Smooth muscle cell of the brain vasculature (primary cell): ENCODE results near the gene DENND6B.

Experiments
- DNase-seq: peaks from one replicate; pipeline ENCODE4 v3.0.0-alpha.2; 2012; ENCODE audit warnings: low read depth, low spot score

The DENND6B gene

DNA sequence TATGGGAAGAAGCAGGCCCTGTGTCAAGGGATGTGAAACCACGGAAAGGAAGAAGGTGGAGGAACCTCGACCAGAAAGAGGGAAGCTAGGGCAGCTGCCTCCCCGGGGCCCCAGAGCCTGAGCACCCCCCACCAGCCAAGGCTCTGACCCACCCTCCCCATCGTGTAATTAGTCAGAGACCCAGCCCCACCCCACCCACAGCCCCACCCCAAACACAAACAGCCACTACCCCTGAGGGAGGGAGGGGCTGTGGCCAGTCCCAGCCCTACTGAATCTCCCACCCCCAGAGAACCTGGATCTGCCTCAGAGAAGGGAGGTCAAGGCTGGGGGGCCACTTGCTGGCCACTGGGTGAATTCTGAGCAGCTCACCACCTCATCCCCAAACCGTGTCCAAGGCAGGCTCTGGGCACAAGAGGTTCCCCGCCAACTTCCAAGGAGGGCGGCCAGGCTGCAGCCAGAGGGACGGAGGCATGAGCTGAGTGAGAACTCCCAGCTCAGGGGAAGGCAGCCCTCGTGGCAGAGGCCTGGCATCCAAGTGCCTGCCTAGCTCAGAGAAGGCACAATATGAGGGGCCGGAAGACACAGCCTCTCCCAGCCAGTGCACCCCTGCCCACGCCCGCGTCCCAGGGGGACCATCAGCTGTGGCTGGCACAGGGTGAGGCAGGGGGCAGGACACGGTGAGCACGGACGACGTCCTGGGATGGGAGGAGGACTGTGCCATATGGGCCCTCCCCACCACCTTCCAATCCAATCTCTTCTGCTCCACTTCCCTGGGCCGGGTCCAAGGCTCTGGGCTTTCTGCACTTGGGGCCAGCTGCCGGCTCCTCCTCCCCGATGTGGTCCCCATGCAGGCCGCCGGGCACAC, 22.1 kb downstream of the DENND6B start:
- no peak for DNase-seq

DNA sequence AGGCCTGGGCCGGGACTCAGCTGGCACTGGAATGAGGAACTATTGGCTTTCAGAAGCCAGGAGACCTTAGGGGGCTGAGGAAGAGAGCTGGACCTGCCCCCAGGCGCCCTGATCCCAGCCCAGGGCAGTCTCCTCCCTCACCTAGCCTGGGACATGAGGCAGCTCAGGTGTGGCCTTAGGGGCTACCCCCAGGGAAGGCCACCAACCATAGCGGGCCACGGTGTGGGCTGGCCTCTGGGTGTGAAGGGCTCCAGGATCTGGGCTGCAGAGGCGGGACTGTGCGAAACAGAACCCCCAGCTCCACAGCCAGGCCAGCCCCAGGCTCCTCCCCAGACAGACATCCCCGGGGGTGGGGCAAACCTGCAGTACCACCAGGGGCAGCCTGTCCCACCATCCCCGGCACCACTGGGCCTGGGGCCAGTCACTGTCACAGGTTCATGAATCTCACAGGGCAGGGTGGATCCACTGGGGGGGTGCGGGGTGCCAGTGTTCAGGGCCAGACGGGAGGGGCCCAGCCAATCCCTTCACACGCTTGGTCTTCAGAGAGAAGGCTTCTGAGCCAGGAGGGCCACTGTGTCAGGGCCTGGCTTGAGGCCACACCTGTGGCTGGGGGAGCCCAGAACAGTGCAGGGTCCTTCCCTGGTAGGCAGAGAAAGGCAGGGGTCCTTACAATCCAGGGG, 22.8 kb downstream of the DENND6B start:
- no peak for DNase-seq

DNA sequence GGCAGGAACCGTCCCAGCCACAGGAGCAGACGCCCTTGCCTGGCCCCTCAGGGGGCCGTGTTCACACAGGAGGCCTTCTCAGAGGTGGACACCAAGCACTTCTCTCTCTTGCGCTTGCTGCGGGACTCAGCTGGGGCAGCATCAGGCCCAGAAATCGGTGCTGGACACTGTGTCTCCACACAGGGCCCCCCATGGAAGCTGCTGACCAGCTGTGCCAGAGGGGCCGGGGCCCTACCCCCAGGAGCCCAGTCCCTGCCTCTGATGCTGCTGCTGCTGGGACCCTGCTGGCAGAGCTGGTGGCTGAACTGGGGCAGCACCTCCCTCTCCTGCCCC, 23.3 kb downstream of the DENND6B start:
- no peak for DNase-seq

DNA sequence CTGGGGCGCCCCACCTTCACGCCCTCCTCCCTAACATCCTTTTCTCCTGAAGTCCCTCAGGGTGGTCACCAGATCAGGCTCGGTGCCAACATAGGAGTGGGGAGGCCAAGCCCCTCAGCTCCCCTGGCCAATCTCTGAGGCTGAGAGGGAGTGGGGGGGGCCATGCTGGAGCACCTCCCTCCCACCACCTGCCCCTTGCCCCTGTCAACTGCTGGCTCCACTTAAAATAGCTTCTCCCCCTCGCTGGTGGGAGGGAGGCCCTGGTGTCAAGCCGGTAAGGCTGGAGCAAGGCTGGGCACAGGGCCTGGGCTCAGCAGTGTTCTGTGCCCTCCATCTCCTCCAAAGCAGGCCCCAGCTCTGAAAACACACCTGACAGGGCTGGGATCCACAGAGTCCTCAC, 24.2 kb downstream of the DENND6B start:
- DNase-seq, result no peak

DNA sequence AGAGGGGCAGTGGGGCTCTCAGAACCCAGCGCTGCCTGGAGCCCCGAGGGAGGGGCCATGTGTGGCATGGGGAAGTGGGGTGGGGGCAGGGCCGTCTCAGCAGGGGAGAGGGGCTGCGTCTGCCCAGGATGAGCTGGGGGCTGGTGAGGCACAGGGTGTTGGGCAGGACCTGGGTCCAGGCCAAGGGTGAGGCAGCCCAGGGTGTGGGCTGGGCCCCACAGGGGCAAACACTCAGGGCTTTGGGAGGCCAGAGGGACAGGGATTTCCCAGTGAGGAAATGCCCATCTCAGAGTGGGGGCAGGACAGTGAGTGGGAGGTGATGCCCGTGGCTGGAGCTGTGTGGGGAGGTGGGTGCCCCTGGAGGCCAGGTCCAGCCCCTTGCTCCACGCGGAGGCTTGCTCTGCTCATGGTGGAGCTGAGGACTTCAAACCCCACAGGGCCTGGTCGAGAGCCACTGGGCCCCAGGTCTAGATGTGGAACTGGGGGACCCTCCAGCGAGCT, 24.7 kb downstream of the DENND6B start:
- DNase-seq, result no peak

DNA sequence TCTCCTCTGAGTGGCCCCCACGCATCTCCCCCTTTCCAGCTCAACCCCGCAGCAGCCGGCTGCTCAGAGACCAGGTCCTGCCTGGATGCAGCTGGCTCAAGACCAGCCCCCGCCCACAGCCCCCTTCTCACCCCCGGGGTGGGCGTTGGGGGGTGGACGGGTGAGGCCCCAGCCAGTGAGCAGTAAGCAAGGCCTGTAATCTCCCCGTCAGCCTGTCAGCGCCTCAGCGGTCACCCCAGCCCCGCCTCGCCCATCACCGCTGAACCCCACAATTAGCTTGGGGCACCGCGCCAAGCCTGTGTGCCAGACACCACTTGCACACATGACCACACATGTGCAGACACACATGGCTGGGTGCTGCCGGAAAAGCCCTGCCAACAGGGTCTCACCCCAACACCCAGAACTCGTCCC, 25.2 kb downstream of the DENND6B start:
- DNase-seq, result no peak

DNA sequence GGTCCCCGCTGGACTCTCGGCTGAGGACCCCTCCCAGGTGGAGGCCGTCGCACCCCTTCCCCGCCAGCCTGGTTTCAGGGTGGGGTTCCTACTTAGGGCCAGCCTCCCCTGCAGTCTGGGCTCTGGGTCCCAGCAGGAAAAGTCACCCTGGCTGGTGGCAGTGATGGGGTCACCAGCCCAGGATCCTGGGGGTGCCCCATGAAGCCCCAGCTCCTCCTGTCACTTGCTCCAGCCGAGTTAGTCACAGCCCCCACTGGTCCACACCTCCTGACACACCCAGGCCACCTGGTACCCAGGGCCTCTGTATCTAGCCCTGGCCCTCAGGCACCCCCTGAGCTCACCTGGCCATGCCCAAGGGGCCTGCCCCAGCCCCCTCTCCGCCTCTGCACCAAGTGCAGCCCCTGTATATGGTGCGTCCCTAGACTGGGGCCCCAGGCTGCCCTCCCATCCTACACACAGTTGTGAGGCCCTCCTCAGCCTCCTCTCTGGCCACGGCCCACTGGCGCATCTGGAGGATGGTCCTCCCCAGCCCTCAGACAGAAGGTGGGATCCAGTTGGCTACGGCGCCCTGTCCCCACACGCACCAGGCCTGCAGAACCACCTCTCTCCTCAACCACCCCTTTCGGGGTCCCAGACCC, 26.1 kb downstream of the DENND6B start:
- no peak for DNase-seq

DNA sequence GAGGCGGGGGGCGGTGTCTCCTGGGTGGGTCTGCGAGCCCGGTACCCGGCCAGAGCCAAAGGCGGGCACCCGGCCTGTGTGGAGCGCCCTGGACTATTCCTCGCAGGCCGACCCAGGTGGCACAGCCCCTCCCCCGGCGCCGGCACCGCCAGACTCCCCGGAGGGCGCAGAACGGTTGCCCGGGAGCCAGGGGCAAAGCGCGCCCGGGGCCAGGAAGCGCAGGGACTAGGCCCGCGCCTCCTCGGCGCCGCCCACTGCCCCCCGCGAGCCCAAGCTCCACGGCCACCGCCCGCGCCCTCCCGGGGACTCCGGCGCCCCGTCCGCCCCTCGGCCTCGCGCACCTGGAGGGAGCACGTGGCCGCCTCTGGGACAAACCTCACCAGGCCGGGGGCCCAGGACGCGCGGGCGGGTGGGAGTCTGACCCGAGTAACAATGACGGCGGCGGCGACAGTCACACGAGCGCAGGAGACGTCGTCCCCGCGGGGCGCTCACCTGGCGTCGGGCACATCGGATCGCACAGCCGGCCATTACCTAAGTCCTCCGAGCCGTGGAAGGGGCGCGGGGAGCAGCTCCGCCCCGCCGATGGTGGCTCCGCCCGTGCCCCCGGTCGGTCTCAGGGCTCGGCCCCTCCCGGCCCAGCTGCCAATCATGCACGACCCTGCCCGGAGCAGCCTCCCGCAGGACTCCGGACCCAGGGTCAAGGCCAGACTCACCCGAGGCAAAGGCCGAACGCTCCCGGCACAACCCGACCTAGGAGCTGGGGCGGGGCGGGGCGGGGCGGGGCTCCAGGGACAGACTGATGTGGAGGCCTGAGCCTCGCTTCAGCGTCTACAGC, 26.8 kb downstream of the DENND6B start:
- no peak for DNase-seq

DNA sequence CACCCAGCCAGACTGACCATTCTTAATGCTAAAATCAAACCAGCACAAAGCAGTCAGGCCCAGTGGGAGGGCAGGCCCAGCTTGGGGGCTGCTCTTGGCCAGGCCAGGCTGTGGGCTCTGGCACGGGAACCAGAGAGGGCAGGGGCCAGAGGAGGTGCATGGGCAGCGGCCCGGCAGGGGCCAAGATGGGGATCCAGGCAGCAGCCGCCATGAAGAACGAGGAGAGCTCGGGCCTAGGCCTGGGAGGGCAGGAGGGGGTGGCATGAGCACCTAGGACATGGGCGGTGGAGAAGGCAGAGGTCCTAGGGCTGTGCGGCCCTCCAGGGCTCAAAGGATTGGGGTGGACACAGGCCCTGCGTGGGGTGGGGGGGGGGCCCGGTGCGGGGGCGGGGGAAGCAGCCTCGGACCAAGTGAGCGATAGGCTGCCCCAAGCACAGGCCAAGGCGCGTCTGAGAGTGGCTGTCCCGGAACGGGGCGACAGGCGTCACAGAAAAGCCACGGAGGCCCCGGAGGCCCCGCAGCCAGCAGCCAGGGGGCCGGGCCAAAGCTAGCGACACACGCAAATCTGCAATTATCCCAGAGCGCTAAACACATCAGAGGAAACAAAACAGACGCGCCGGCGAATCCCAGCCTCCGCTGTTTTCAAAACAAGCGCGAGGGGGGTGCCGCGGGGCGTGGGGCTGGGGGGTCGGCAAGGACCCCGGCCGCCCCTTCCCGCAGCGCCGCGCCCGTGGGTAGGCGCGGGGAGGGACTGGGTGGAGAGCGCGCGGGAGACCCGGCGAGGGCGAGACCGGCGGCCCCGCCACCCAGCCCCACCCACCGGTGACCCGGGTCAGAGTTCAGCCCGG, 27.7 kb downstream of the DENND6B start:
- no peak for DNase-seq

DNA sequence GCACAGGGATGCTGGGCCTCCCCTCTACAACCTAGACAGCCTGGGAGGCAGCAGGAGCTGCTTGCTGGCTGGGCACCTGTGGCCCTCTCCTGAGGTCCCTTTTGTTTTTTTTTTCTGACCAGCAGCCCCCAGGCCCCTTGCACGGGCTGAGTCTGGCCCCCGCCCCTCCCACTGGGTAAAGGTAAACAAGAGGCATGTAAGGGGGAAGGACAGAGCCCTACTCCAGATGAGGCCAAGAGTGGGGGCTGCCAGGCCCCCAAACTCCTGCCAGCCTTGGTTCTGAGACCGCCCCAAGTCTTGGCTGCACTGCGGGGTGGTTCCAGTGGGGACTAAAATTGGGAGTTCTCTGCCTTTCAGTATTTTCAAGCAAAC, 28.6 kb downstream of the DENND6B start:
- DNase-seq, result no peak

DNA sequence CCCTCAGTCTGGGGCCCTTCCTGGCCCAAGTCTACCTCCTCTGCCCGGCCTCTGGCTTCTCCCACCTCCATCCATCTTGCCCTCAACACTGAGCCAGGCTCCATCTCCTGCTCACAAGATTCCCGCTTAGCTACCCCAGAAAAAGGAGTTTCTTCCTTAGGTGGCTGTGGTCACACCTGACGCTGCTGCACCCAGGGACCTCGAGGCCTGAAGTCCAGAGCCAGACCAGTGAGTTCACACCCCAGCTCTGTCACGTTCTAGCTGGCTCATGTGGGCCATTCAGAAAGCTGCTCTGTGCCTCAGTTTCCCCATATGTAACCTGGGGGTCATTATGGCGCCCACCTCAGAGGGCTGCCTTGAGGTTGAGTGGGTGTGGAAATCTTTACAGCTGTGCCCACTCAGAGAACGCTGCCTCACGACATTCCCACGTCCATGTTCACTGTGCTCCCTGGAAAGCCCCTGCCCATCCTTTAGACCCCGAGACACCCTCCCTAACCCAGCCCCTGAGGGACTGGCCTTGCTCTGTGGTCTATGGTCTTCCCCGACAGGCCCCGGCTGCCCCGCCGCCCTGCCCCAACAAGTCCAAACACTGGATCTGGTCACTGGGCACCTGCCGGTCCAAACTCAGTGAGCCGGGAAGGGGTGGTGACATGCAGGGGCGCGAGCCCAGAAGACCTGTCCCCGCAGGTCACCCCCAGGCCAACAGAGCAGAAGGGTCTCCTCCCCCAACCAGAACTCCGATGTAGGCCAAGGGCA, 29.1 kb downstream of the DENND6B start:
- DNase-seq, result no peak

DNA sequence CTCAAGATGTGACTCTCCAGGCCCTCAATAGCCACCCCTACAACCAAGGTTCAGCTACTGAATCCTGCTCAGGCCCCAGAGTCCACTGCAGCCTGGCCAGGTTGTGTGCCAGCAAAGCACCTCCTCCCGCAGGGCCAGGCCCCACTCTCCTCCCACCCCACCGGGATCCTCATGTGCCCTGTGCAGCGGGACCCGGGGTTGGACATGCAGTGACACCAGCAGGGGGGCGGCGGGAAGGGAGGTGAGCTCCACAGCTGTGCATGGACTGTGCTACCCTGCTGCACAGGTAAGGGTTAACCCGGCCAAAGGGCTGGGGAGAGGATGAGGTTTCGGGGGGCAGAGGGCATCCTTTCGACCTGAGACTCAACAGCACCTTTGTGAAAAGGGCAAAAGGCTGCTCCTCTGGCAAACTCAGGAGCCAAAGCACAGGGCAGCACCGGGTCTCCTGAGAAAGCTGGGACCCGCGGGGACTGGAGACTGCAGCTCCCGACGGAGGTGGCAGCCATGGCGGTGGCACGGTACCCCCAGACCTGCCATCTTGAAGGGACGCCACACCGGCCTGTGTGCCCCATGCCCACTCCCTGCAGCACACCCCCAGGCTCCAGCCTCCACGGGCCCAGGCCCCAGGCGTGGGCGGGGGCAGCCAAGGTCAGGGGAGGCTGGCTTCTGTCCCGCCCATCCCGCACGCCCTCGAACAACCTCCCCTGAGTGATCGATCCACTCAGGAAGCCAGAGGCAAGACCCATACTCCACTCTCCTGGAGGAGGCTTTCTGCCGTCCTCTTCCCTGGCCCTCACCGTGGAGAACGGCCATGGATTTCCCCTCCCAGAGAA, 29.9 kb downstream of the DENND6B start:
- no peak for DNase-seq

DNA sequence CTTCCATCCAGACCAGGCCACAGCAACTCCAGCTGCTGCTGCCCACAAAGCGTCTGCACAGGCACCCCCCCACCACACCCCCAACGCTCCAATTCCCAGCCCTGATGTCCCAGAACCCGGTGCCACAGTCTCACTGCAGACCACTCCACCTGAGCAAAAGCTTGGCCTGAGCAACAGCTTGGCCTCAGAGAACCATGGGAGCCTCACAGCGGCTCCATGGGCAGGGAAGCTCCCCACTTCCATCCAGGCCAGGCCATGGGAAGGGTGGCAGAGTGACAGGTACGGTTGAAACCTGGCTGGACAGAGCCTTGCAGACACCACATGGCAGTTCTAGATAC, 32.5 kb downstream of the DENND6B start:
- no peak for DNase-seq

DNA sequence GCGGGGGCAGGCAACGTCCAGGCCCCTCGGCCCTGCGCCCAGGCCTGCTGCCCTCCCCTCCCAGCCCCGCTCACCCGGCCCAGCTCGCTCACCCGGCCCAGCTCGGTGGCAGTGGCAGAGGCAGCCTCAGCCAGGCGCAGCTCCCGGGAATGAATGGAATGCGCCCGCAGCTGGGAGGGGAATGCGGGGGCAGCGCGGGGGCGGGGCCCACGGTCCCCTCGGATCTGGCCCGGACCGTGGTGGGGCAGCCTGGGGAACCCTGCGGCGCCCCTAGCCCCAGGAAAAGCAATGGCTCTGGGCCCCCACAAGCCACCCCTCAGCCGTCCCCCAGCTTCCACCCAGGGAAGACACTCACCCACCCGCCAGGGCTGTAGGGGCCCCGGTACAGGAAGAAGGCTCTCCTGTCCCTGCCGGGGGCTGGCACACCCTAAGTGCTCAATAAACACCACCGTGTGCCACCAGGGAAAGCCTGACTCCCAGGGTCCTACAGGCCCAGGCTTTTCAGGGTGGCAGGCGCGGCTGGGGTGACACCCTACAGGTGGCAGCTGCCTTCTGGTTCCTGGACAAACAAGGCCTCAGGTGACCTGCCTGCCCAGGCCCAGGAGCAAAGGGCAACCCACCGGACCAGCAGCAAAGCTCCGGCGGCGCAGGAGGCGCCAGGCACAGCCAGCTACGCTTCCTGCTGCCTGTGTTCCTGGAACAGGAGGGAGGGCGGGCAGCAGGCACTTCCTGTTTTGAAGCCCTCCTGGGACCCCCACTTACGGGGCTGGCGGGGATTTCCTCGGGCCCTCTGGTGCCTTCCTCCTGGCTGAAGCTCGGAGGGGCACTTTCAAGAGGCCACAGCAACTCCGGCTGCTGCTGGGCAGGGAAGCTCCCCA, 33.1 kb downstream of the DENND6B start:
- DNase-seq, result no peak

DNA sequence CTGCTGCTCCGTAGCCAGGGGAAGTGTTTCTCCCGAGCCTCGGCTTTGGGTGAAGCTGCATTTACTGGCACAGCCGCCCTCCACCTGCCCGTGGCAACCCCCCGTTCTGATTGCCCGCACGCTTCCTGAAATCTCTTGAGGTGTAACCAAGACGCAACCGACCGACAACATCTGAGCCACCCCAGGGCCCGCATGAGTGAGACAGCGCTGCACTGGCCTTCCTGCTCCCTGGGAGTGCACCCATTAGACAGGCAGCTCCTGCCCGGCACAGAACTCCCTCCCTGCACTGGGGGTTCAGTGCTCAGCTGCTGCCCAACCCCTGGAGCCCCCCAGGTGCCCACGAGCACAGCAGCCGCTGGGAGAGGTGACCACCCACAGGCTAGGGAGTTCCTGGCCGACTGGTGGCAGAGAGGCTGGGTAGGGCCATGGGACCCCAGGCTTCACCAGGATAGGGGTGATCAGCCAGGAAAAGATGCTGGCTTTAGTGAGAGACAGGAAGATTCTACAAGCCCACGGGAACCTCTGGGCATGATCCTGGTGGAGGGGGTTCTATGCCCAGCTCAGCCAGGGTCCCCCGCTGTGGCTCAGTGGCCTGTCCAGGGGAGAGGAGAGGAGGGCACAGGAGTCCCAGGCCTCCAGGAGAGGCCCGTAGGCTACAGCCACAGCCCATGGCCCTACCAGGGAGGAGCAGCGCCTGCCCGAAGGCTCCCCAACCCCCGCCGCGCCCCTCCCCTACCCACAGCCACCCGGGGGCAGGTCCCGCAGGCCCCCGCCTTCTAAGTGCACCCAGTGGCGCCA, 34.0 kb downstream of the DENND6B start:
- DNase-seq, result no peak

DNA sequence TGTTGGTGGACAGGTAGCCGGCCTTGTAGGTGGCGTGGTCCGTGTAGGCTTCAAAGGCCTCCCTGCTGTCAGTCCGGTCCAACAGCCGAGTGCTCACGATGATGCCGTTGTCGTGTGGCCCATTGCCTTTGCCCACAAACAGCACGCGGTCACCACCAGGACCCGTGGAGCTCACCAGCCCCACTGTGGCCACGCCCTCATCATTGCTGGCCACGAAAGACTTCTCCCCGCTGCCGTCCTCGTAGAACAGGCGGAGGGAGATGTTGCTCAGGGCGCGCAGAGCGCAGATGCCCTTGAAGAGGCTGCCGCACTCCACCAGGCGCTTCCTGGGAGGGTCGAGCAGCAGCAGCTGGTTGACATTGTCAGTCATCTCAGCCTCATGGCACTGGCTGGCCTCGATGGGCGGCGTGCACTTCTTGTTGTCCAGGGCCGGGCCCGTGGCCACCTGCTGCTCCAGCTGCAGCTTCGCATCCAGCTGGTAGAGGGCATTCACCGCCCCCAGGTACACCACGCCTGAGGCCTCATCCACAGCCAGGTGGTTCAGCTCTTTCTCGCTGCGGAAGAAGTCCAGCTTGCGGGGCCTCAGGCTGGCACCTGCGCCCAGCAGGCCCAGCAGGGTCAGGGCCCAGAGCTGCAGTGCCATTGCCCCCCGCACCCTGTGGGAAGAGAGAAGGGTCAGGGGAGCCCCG, 36.7 kb downstream of the DENND6B start:
- DNase-seq, result no peak
